ENCODE results near the gene HDAC4. TPM values are rescaled to one million over a fixed set of nuclear protein-coding genes. Genes with fewer than 3 reads are reported as not detected.

HDAC4 gene
- total and polyA plus RNA-seq, 9 donors = 7.0 to 74.0 (median 46.3) TPM

- DNase-seq = no peak
- TF ChIP-seq, protein P1, sequence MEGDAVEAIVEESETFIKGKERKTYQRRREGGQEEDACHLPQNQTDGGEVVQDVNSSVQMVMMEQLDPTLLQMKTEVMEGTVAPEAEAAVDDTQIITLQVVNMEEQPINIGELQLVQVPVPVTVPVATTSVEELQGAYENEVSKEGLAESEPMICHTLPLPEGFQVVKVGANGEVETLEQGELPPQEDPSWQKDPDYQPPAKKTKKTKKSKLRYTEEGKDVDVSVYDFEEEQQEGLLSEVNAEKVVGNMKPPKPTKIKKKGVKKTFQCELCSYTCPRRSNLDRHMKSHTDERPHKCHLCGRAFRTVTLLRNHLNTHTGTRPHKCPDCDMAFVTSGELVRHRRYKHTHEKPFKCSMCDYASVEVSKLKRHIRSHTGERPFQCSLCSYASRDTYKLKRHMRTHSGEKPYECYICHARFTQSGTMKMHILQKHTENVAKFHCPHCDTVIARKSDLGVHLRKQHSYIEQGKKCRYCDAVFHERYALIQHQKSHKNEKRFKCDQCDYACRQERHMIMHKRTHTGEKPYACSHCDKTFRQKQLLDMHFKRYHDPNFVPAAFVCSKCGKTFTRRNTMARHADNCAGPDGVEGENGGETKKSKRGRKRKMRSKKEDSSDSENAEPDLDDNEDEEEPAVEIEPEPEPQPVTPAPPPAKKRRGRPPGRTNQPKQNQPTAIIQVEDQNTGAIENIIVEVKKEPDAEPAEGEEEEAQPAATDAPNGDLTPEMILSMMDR (IDR thresholded peaks at IDR 0.05) = no peak
- no peak for TF ChIP-seq POLR2A (IDR thresholded peaks at IDR 0.05)
- no peak for TF ChIP-seq EP300 (IDR thresholded peaks at IDR 0.05)
- Histone ChIP-seq H3K9me3 (no peaks in the 10 kb centered on the region), H3K27me3 (no peaks in the 10 kb centered on the region), H3K4me1 (ENCODE audit: insufficient read depth) (no peaks in the 10 kb centered on the region), H3K27ac (no peak overlapping the region), H3K4me3 (no peak overlapping the region), H3K36me3 (no peaks in the 10 kb centered on the region)
- intact Hi-C loops (cut with DNase I) = no loop called here
- WGBS, 3 donors = 46 to 64% (median 49%) methylated on average over 12 of the region's 12 CpGs
Observed at GRCh38 chr2:239429473-239430350, 28.9 kb upstream of the HDAC4 start.

GRCh38 chr2:239425631-239426030, 24.8 kb upstream of the HDAC4 start:
- Histone ChIP-seq H3K27me3 (no peaks in the 10 kb centered on the region), H3K4me3 (no peak overlapping the region), H3K9me3 (no peaks in the 10 kb centered on the region), H3K4me1 (ENCODE audit: insufficient read depth) (no peaks in the 10 kb centered on the region), H3K36me3 (no peaks in the 10 kb centered on the region), H3K27ac (no peak overlapping the region)
- intact Hi-C loops (cut with DNase I) = no loop called here
- 73 to 77% (median 76%) methylated on average over 10 of the region's 10 CpGs for WGBS, 3 donors
- no peak for TF ChIP-seq POLR2A (IDR thresholded peaks at IDR 0.05)
- TF ChIP-seq, protein P1 (IDR thresholded peaks at IDR 0.05) = no peak
- no peak for TF ChIP-seq EP300 (IDR thresholded peaks at IDR 0.05)
- DNase-seq = no peak

- no peaks in the 10 kb centered on the region for H3K36me3 ChIP-seq
- H3K4me1 ChIP-seq (ENCODE audit: insufficient read depth) = no peaks in the 10 kb centered on the region
- intact Hi-C loops (cut with DNase I) = no loop called here
- no peak for DNase-seq
- WGBS, 3 donors = 83 to 87% (median 86%) methylated on average over 11 of the region's 11 CpGs
- H3K27ac ChIP-seq = no peak overlapping the region
- H3K9me3 ChIP-seq = no peaks in the 10 kb centered on the region
- H3K4me3 ChIP-seq = no peak overlapping the region
- TF ChIP-seq, protein P1 (IDR thresholded peaks at IDR 0.05) = no peak
- TF ChIP-seq POLR2A (IDR thresholded peaks at IDR 0.05) (no peak), EP300 (IDR thresholded peaks at IDR 0.05) (no peak)
- no peaks in the 10 kb centered on the region for H3K27me3 ChIP-seq
Observed at GRCh38 chr2:239424337-239425045, 23.7 kb upstream of the HDAC4 start.

DNA sequence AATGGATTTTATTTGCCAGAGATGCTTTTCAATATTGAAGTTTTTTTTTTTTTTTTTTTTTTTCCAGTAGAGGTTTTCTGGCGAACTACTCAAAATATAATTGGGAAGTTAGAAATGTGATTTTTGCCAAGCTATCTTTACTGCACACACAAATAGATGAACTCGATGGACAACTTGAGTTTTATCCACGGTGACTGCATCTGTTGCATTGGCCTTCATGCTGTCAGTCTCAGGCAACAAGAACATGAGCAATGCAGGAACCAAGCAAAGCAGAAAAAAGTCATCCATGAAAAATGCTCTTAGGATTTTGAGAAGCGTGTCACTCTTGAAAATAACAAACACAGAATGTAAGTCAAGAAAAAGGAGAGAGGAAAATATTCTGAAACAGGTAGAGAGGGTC, 22.7 kb upstream of the HDAC4 start:
- no peak for TF ChIP-seq EP300 (IDR thresholded peaks at IDR 0.05)
- TF ChIP-seq, protein P1 (IDR thresholded peaks at IDR 0.05) = no peak
- intact Hi-C loops (cut with DNase I) = no loop called here
- H3K27ac ChIP-seq = no peak overlapping the region
- H3K9me3 ChIP-seq = no peaks in the 10 kb centered on the region
- no peaks in the 10 kb centered on the region for H3K36me3 ChIP-seq
- H3K27me3 ChIP-seq = no peaks in the 10 kb centered on the region
- no peaks in the 10 kb centered on the region for H3K4me1 ChIP-seq (ENCODE audit: insufficient read depth)
- WGBS, 3 donors = 84 to 85% (median 84%) methylated on average over 4 of the region's 4 CpGs
- no peak for DNase-seq
- H3K4me3 ChIP-seq = no peak overlapping the region
